ENCODE measurements around the gene SRCIN1. TPM values are rescaled to one million over a fixed set of nuclear protein-coding genes. Genes with fewer than 3 reads are reported as not detected.

SRCIN1 gene
- total RNA-seq, 4 donors from 2014 or later, result 1.8 to 8.8 (median 5.2) TPM

DNA sequence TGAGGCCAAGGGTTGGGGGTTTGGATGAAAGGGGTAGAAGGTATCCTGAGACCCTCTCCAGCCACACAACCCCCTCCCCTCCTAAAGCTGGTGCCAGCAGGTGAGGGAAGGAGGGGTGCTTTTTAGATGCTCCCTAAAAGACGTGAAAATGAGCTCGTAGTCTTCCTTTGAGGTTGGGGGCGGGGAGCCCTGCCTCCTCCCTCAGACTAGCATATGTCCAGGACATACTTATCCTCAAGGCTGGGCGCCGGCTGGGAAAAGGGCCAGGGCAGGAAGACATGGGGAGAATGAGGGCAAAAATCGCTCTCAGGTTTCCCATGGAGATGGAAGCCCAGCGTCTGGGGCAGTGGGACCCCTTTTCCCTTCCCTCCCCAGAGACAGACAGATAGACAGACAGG lies 26.7 kb downstream of the SRCIN1 start:
- no peaks in the 10 kb centered on the region for H3K9me3 ChIP-seq
- H3K27ac ChIP-seq, result no peak overlapping the region
- no peak overlapping the region for H3K4me3 ChIP-seq
- intact Hi-C loops (cut with DNase I; ENCODE audit: low total_unique reads), result no loop called here
- H3K4me1 ChIP-seq, result peaks cover 0 to 8% (median 3%) of the 10 kb centered on the region in 4 donors
- peaks cover 68% of the 10 kb centered on the region for H3K27me3 ChIP-seq
- H3K36me3 ChIP-seq, result no peaks in the 10 kb centered on the region
- in situ Hi-C loops (cut with MboI; ENCODE audit: low pct_ligation_motif_present in 1 of 4, low pct_unique_long_range_greater_than_20kb in 1 of 4, low sequenced_read_pairs in 3 of 4), result no loop called here
- DNase-seq, result no peak
- WGBS, 2 donors (ENCODE audit: low coverage in 1 of 2), result 46% methylated on average over 7 of the region's 7 CpGs; no CpG with 5 or more reads in 1 of the 2 donors
- TF ChIP-seq CTCF (IDR thresholded peaks at IDR 0.05) (no peak), POLR2AphosphoS5 (IDR thresholded peaks at IDR 0.05) (no peak), POLR2A (IDR thresholded peaks at IDR 0.05) (no peak), EP300 (IDR thresholded peaks at IDR 0.05; ENCODE audit: low read depth) (no peak)

DNA sequence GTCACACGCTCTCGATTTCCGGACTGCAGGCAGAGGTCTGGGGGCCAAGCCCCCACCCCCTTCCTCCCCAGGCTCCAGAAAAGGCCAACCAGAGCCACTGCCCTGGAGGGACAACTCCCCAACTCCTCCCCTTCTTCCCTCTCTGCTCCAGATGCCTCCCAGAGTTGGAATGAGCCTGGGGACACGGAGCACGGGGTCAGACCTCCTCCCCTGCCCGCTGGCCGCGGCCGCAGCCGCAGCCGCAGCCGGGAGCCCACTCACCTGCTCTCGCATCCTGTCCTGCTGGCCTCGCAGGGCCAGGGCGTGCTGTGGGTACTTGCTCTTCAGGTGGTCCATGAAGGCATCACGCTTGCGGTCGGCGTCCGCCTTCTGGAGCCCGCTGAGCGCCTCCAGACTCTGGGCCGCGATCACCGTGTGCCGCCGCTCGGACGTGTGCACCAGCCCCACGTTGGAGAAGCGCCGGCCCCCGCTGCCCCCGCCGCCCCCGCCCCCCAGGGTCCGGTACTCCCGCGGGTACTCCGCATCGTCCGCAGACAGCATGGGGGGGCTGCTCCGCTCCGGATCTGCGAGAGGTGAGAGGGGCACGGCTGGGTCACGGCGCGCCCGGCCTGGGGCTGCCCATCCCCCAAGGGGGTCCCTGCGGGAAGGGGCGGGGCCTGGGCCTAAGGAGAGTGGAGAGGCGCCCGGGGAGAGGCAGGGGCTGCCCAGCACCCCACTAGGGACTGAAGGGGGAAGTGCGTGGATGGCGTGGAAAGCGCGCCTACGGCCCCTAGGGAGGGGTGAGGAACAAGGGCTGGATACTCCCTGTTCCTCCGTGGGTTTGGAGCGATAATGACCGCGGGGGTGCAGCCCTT lies 27.3 kb downstream of the SRCIN1 start:
- TF ChIP-seq POLR2A (IDR thresholded peaks at IDR 0.05) (no peak), CTCF (IDR thresholded peaks at IDR 0.05) (no peak), EP300 (IDR thresholded peaks at IDR 0.05; ENCODE audit: low read depth) (no peak), POLR2AphosphoS5 (IDR thresholded peaks at IDR 0.05) (no peak)
- Histone ChIP-seq H3K4me1 (peaks cover 0 to 8% (median 3%) of the 10 kb centered on the region in 4 donors), H3K4me3 (no peak overlapping the region), H3K9me3 (no peaks in the 10 kb centered on the region), H3K27me3 (peaks cover 74% of the 10 kb centered on the region), H3K36me3 (no peaks in the 10 kb centered on the region), H3K27ac (no peak overlapping the region)
- no peak for DNase-seq
- 23% methylated on average over 55 of the region's 63 CpGs; no CpG with 5 or more reads in 1 of the 2 donors for WGBS, 2 donors (ENCODE audit: low coverage in 1 of 2)
- intact Hi-C loops (cut with DNase I; ENCODE audit: low total_unique reads), result no loop called here
- in situ Hi-C loops (cut with MboI; ENCODE audit: low pct_ligation_motif_present in 1 of 4, low pct_unique_long_range_greater_than_20kb in 1 of 4, low sequenced_read_pairs in 3 of 4), result no loop called here

GRCh38 chr17:38577645-38578173 lies 28.0 kb downstream of the SRCIN1 start:
- no peak overlapping the region for H3K27ac ChIP-seq
- no peak for DNase-seq
- H3K27me3 ChIP-seq, result peaks cover 81% of the 10 kb centered on the region
- TF ChIP-seq POLR2A (IDR thresholded peaks at IDR 0.05) (no peak), CTCF (IDR thresholded peaks at IDR 0.05) (no peak), POLR2AphosphoS5 (IDR thresholded peaks at IDR 0.05) (no peak), EP300 (IDR thresholded peaks at IDR 0.05; ENCODE audit: low read depth) (no peak)
- no peak overlapping the region for H3K4me3 ChIP-seq
- in situ Hi-C loops (cut with MboI; ENCODE audit: low pct_ligation_motif_present in 1 of 4, low pct_unique_long_range_greater_than_20kb in 1 of 4, low sequenced_read_pairs in 3 of 4), result no loop called here
- 58% methylated on average over 12 of the region's 12 CpGs; no CpG with 5 or more reads in 1 of the 2 donors for WGBS, 2 donors (ENCODE audit: low coverage in 1 of 2)
- peaks cover 0 to 10% (median 5%) of the 10 kb centered on the region in 4 donors for H3K4me1 ChIP-seq
- H3K9me3 ChIP-seq, result no peaks in the 10 kb centered on the region
- no peaks in the 10 kb centered on the region for H3K36me3 ChIP-seq
- intact Hi-C loops (cut with DNase I; ENCODE audit: low total_unique reads), result no loop called here

GRCh38 chr17:38577244-38577643 lies 28.5 kb downstream of the SRCIN1 start:
- 72% methylated on average over 3 of the region's 3 CpGs; no CpG with 5 or more reads in 1 of the 2 donors for WGBS, 2 donors (ENCODE audit: low coverage in 1 of 2)
- in situ Hi-C loops (cut with MboI; ENCODE audit: low pct_ligation_motif_present in 1 of 4, low pct_unique_long_range_greater_than_20kb in 1 of 4, low sequenced_read_pairs in 3 of 4), result no loop called here
- H3K27ac ChIP-seq, result no peak overlapping the region
- peaks cover 3 to 15% (median 9%) of the 10 kb centered on the region in 4 donors for H3K4me1 ChIP-seq
- no peaks in the 10 kb centered on the region for H3K36me3 ChIP-seq
- DNase-seq, result no peak
- H3K9me3 ChIP-seq, result no peaks in the 10 kb centered on the region
- intact Hi-C loops (cut with DNase I; ENCODE audit: low total_unique reads), result no loop called here
- no peak overlapping the region for H3K4me3 ChIP-seq
- H3K27me3 ChIP-seq, result peaks cover 86% of the 10 kb centered on the region
- TF ChIP-seq POLR2A (IDR thresholded peaks at IDR 0.05) (no peak), POLR2AphosphoS5 (IDR thresholded peaks at IDR 0.05) (no peak), CTCF (IDR thresholded peaks at IDR 0.05) (no peak), EP300 (IDR thresholded peaks at IDR 0.05; ENCODE audit: low read depth) (no peak)
